HCT116 (cell line): ENCODE results near the gene BRMS1. TPM values are rescaled to one million over a fixed set of nuclear protein-coding genes. Genes with fewer than 3 reads are reported as not detected.
"Not testable (repeated sequence)": the region's sequence is repeated elsewhere in the genome, so short reads cannot be mapped to it uniquely, and the experiment has no call there.

Experiments
- ATAC-seq: fragments of 200-7000 bp; cut with Tn5 transposase; 2 replicates; pipeline ENCODE4 v1.9.1; 2020; ENCODE audit warnings: mild to moderate bottlenecking, moderate library complexity
- BruUV-seq: library from RNA; stranded (reverse); fragments of 400-500 nt; replicated peaks from 2 replicates; lab custom pipeline; 2021; lab: Mats Ljungman, UMichigan
- CTCF ChIA-PET: fragments of 300-600 bp; sonication (Branson Sonifier 250); formaldehyde crosslinking; loops from one replicate; lab custom pipeline; 2021; ENCODE audit warnings: antibody characterized with exemption; lab: Charles Lee
- POLR2A ChIA-PET: fragments of 300-600, 350-600 bp; sonication (Branson Sonifier 250); formaldehyde crosslinking; loops from one replicate; lab custom pipeline; 2021; ENCODE audit warnings: antibody characterized with exemption; lab: Charles Lee
- RAD21 ChIA-PET, 2 experiments: fragments of 300-600 bp; sonication (Branson Sonifier 250); formaldehyde crosslinking; loops; one replicate each; lab custom pipeline; 2023; ENCODE audit warnings: low total read pairs in 2 of 2; ENCODE audit not compliant: uncharacterized antibody in 2 of 2, unreplicated experiment in 2 of 2, low non-redundant PET in 1 of 2; lab: Charles Lee
- DNase-seq: peaks from one replicate; pipeline ENCODE4 v3.0.0-alpha.2; 2010; ENCODE audit warnings: low read depth, low spot score
- H2AFZ ChIP-seq: fragments of 200-600 bp; shearing (Covaris generic), sonication (generic); 2 replicates; pipeline ENCODE4 v1.6.1; 2017; ENCODE audit warnings: low read depth, mixed run types, mixed read lengths, antibody characterized with exemption, low read length; ENCODE audit not compliant: poor library complexity, severe bottlenecking
- H3K27ac ChIP-seq: 2 replicates; pipeline ENCODE4 v1.5.1; 2012; ENCODE audit warnings: low read depth, low read length
- H3K27me3 ChIP-seq: fragments of 200-600 bp; sonication (generic); 2 replicates; pipeline ENCODE4 v1.6.1; 2016; ENCODE audit warnings: mixed run types, low read length, mixed read lengths; ENCODE audit not compliant: insufficient read depth
- H3K36me3 ChIP-seq, 2 experiments: fragments of 200-500 bp in 1 of 2; fragments of 200-600 bp in 1 of 2; sonication (Bioruptor generic) in 1 of 2; sonication (generic) in 1 of 2; 2 replicates each; pipeline versions ENCODE4 v1.5.1 to v1.6.1; 2014 to 2016; ENCODE audit warnings: low read length in 2 of 2, inconsistent platforms in 1 of 2, mixed read lengths in 1 of 2, mixed run types in 1 of 2; ENCODE audit not compliant: insufficient read depth in 2 of 2, control insufficient read depth in 1 of 2
- H3K4me1 ChIP-seq, 2 experiments: fragments of 200-600 bp in 1 of 2; sonication (generic) in 1 of 2; 2 replicates each; pipeline versions ENCODE4 v1.5.1 to v1.6.1; 2012 to 2017; ENCODE audit warnings: low read length in 2 of 2, inconsistent platforms in 1 of 2, mild to moderate bottlenecking in 1 of 2, mixed read lengths in 1 of 2, mixed run types in 1 of 2, moderate library complexity in 1 of 2; ENCODE audit not compliant: insufficient read depth in 2 of 2, control insufficient read depth in 1 of 2
- H3K4me2 ChIP-seq: fragments of 200-600 bp; sonication (generic); 2 replicates; pipeline ENCODE4 v1.6.1; 2017; ENCODE audit warnings: mixed run types, low read length, mixed read lengths
- H3K4me3 ChIP-seq, 2 experiments: fragments of 200-600 bp in 1 of 2; sonication (generic) in 1 of 2; replicated peaks in 1 of 2; 2 replicates each; pipeline ENCODE4 v1.5.1; 2011 to 2016; ENCODE audit warnings: low read length in 2 of 2, control low read depth in 1 of 2, low read depth in 1 of 2, mild to moderate bottlenecking in 1 of 2, mixed read lengths in 1 of 2, mixed run types in 1 of 2
- H3K79me2 ChIP-seq: fragments of 200-600 bp; sonication (generic); 2 replicates; pipeline ENCODE4 v1.6.1; 2017; ENCODE audit warnings: mild to moderate bottlenecking, mixed run types, low read length, moderate library complexity, mixed read lengths; ENCODE audit not compliant: insufficient read depth
- H3K9ac ChIP-seq: fragments of 200-600 bp; sonication (generic); 2 replicates; pipeline ENCODE4 v1.6.1; 2016; ENCODE audit warnings: low read length, mixed read lengths
- H3K9me2 ChIP-seq: fragments of 200-600 bp; sonication (generic), shearing (Covaris generic); 2 replicates; pipeline ENCODE4 v1.6.1; 2017; ENCODE audit warnings: mixed run types, mild to moderate bottlenecking, moderate library complexity; ENCODE audit not compliant: insufficient read depth
- H3K9me3 ChIP-seq, 2 experiments: fragments of 200-500 bp in 1 of 2; fragments of 200-600 bp in 1 of 2; sonication (Bioruptor generic) in 1 of 2; sonication (generic) in 1 of 2; 2 replicates each; pipeline ENCODE4 v1.6.1; 2014 to 2017; ENCODE audit warnings: low read length in 2 of 2, mixed read lengths in 2 of 2, inconsistent platforms in 1 of 2, low read depth in 1 of 2, mild to moderate bottlenecking in 1 of 2, mixed run types in 1 of 2, moderate library complexity in 1 of 2; ENCODE audit not compliant: control insufficient read depth in 1 of 2, insufficient read depth in 1 of 2
- H4K20me1 ChIP-seq: fragments of 200-600 bp; sonication (generic), shearing (Covaris generic); 2 replicates; pipeline ENCODE4 v1.6.1; 2017; ENCODE audit warnings: mixed run types, mild to moderate bottlenecking, moderate library complexity; ENCODE audit not compliant: insufficient read depth
- ATF3 ChIP-seq: IDR thresholded peaks from 2 replicates; pipeline ENCODE4 v1.6.1; 2012
- CBX3 ChIP-seq: IDR thresholded peaks from 2 replicates; pipeline ENCODE4 v1.6.1; 2012; ENCODE audit warnings: low read depth
- CEBPB ChIP-seq: IDR thresholded peaks from 2 replicates; pipeline ENCODE4 v1.6.1; 2012; ENCODE audit warnings: low read depth
- EZH2 ChIP-seq: fragments of 200-600 bp; sonication (generic); IDR thresholded peaks from 2 replicates; pipeline ENCODE4 v1.6.1; 2017; ENCODE audit warnings: antibody characterized with exemption, mixed run types
- EZH2phosphoT487 ChIP-seq: fragments of 200-600 bp; IDR thresholded peaks from 2 replicates; pipeline ENCODE4 v1.6.1; 2018; ENCODE audit warnings: antibody characterized with exemption, borderline replicate concordance
- JUND ChIP-seq: IDR thresholded peaks from 2 replicates; pipeline ENCODE4 v1.6.1; 2012
- SIN3A ChIP-seq: IDR thresholded peaks from 2 replicates; pipeline ENCODE4 v1.6.1; 2012; ENCODE audit warnings: low read depth
- SP1 ChIP-seq: IDR thresholded peaks from 2 replicates; pipeline ENCODE4 v1.6.1; 2012; ENCODE audit warnings: low read depth
- TCF7L2 ChIP-seq: IDR thresholded peaks from 2 replicates; pipeline ENCODE4 v1.7.0; 2011; ENCODE audit warnings: borderline replicate concordance, inconsistent platforms; ENCODE audit not compliant: insufficient read depth, insufficient read length; ENCODE audit errors: extremely low read depth
- YY1 ChIP-seq: IDR thresholded peaks from 2 replicates; pipeline ENCODE4 v1.6.1; 2011; ENCODE audit warnings: low read length, low read depth, moderate library complexity, mild to moderate bottlenecking; ENCODE audit not compliant: insufficient replicate concordance; ENCODE audit errors: extremely low read depth
- ZNF274 ChIP-seq: fragments of 200-500 bp; sonication (Bioruptor generic); IDR thresholded peaks from 2 replicates; pipeline ENCODE4 v1.6.1; 2014; ENCODE audit warnings: mild to moderate bottlenecking, low read depth, low read length, inconsistent platforms
- intact Hi-C: fragments of 100-400 bp; cut with micrococcal nuclease; formaldehyde crosslinking; loops from 2 replicates; pipeline ENCODE4 v1.10.0; 2022
- total RNA-seq: library from RNA; stranded (reverse); gene quantifications from one replicate; pipeline ENCODE4 v1.2.1, GENCODE V29; 2021; ENCODE audit not compliant: unreplicated experiment
- TF ChIP-seq, protein P1 (sequence below): IDR thresholded peaks from 2 replicates; pipeline ENCODE4 v1.6.1; 2012; ENCODE audit warnings: low read depth
- TF ChIP-seq, protein P2 (sequence below): IDR thresholded peaks from 2 replicates; pipeline ENCODE4 v1.6.1; 2012
- TF ChIP-seq, protein P3 (sequence below): IDR thresholded peaks from 2 replicates; pipeline ENCODE4 v1.6.1; 2011; ENCODE audit warnings: mild to moderate bottlenecking, low read length, moderate library complexity; ENCODE audit not compliant: insufficient replicate concordance; ENCODE audit errors: extremely low read depth

BRMS1 gene
- total RNA-seq, 1 experiment from 2014 or later = 42.1 TPM

GRCh38 chr11:66320289-66320688 lies 24.6 kb downstream of the BRMS1 start:
- peaks cover 0 to 11% of the 10 kb centered on the region in 2 experiments; a peak in 2 of 4 replicates for H3K4me1 ChIP-seq
- H3K9me3 ChIP-seq, H3K27ac ChIP-seq, H3K4me3 ChIP-seq, intact Hi-C loops, H3K4me2 ChIP-seq, CTCF ChIA-PET, H3K36me3 ChIP-seq, H3K9me2 ChIP-seq, H4K20me1 ChIP-seq, H3K9ac ChIP-seq, H3K79me2 ChIP-seq, H3K27me3 ChIP-seq, ATAC-seq, H2AFZ ChIP-seq, RAD21 ChIA-PET, DNase-seq, BruUV-seq, POLR2A ChIA-PET: not testable (repeated sequence)

- CTCF ChIA-PET = no interaction called here
- TF ChIP-seq ATF3 (no peak), EZH2 (no peak), CBX3 (no peak), TCF7L2 (no peak), YY1 (no peak), ZNF274 (no peak), CEBPB (no peak), JUND (no peak), SIN3A (no peak), EZH2phosphoT487 (no peak), SP1 (no peak)
- TF ChIP-seq, protein P1, sequence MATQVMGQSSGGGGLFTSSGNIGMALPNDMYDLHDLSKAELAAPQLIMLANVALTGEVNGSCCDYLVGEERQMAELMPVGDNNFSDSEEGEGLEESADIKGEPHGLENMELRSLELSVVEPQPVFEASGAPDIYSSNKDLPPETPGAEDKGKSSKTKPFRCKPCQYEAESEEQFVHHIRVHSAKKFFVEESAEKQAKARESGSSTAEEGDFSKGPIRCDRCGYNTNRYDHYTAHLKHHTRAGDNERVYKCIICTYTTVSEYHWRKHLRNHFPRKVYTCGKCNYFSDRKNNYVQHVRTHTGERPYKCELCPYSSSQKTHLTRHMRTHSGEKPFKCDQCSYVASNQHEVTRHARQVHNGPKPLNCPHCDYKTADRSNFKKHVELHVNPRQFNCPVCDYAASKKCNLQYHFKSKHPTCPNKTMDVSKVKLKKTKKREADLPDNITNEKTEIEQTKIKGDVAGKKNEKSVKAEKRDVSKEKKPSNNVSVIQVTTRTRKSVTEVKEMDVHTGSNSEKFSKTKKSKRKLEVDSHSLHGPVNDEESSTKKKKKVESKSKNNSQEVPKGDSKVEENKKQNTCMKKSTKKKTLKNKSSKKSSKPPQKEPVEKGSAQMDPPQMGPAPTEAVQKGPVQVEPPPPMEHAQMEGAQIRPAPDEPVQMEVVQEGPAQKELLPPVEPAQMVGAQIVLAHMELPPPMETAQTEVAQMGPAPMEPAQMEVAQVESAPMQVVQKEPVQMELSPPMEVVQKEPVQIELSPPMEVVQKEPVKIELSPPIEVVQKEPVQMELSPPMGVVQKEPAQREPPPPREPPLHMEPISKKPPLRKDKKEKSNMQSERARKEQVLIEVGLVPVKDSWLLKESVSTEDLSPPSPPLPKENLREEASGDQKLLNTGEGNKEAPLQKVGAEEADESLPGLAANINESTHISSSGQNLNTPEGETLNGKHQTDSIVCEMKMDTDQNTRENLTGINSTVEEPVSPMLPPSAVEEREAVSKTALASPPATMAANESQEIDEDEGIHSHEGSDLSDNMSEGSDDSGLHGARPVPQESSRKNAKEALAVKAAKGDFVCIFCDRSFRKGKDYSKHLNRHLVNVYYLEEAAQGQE = no peak
- TF ChIP-seq, protein P2, sequence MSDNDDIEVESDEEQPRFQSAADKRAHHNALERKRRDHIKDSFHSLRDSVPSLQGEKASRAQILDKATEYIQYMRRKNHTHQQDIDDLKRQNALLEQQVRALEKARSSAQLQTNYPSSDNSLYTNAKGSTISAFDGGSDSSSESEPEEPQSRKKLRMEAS = no peak
- TF ChIP-seq, protein P3, sequence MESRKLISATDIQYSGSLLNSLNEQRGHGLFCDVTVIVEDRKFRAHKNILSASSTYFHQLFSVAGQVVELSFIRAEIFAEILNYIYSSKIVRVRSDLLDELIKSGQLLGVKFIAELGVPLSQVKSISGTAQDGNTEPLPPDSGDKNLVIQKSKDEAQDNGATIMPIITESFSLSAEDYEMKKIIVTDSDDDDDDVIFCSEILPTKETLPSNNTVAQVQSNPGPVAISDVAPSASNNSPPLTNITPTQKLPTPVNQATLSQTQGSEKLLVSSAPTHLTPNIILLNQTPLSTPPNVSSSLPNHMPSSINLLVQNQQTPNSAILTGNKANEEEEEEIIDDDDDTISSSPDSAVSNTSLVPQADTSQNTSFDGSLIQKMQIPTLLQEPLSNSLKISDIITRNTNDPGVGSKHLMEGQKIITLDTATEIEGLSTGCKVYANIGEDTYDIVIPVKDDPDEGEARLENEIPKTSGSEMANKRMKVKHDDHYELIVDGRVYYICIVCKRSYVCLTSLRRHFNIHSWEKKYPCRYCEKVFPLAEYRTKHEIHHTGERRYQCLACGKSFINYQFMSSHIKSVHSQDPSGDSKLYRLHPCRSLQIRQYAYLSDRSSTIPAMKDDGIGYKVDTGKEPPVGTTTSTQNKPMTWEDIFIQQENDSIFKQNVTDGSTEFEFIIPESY = no peak
These were observed 26.3 kb downstream of the BRMS1 start for GRCh38 chr11:66318600-66318970.

More at GRCh38 chr11:66318600-66318970, 26.3 kb downstream of the BRMS1 start:
- ATAC-seq (no peak), DNase-seq (no peak)
- Histone ChIP-seq H3K27me3 (no peaks in the 10 kb centered on the region), H3K79me2 (no peaks in the 10 kb centered on the region), H3K36me3 (no peaks in the 10 kb centered on the region), H3K4me3 (no peak overlapping the region), H3K9ac (no peak overlapping the region), H3K9me3 (no peaks in the 10 kb centered on the region), H3K9me2 (no peaks in the 10 kb centered on the region), H3K4me2 (no peak overlapping the region), H3K4me1 (peaks cover 4 to 5% of the 10 kb centered on the region in 2 experiments; a peak in 3 of 4 replicates), H3K27ac (no peak overlapping the region), H2AFZ (no peak overlapping the region), H4K20me1 (no peaks in the 10 kb centered on the region)
- intact Hi-C loops = no loop called here
- BruUV-seq = no TSS peak
- POLR2A ChIA-PET = no interaction called here
- RAD21 ChIA-PET = no interaction called here
